SU-DHL-6 (cell line): ENCODE results near the gene ART5.

ENCODE experiments used
- H2AFZ ChIP-seq: fragments of 200-600 bp; sonication (generic); 2 replicates; pipeline ENCODE4 v1.6.1; 2014; ENCODE audit warnings: low read depth, mild to moderate bottlenecking, moderate library complexity, mixed read lengths, antibody characterized with exemption, low read length; ENCODE audit not compliant: severe bottlenecking
- H3F3A ChIP-seq: fragments of 200-600 bp; shearing (Covaris generic); 2 replicates; pipeline ENCODE4 v1.6.0; 2016; ENCODE audit warnings: antibody characterized with exemption, mild to moderate bottlenecking; ENCODE audit not compliant: insufficient read depth
- H3K27ac ChIP-seq: fragments of 200-600 bp; sonication (generic); 2 replicates; pipeline ENCODE4 v1.5.1; 2016; ENCODE audit warnings: low read depth, mild to moderate bottlenecking, low read length, moderate library complexity, mixed read lengths
- H3K27me3 ChIP-seq: fragments of 200-600 bp; sonication (generic), shearing (Covaris generic); 2 replicates; pipeline ENCODE4 v1.6.0; 2014; ENCODE audit warnings: mild to moderate bottlenecking, low read length
- H3K36me3 ChIP-seq: fragments of 200-600 bp; sonication (generic); 2 replicates; pipeline ENCODE4 v1.6.1; 2014; ENCODE audit warnings: mild to moderate bottlenecking, low read length, mixed read lengths
- H3K4me2 ChIP-seq: fragments of 300-600, 200-600 bp; shearing (Covaris generic), sonication (generic); 2 replicates; pipeline ENCODE4 v1.6.0; 2014; ENCODE audit warnings: low read length, low read depth, mild to moderate bottlenecking; ENCODE audit not compliant: poor library complexity, severe bottlenecking
- H3K4me3 ChIP-seq: fragments of 200-600 bp; sonication (generic); 2 replicates; pipeline ENCODE4 v1.5.1; 2014; ENCODE audit warnings: antibody characterized with exemption, low read length, mild to moderate bottlenecking, mixed read lengths; ENCODE audit not compliant: insufficient read depth, poor library complexity, severe bottlenecking
- H3K79me2 ChIP-seq: fragments of 200-600 bp; sonication (generic); 2 replicates; pipeline ENCODE4 v1.6.1; 2014; ENCODE audit warnings: mild to moderate bottlenecking, low read length, moderate library complexity; ENCODE audit not compliant: insufficient read depth
- H3K9ac ChIP-seq: fragments of 200-600 bp; sonication (generic); 2 replicates; pipeline ENCODE4 v1.7.0; 2014; ENCODE audit warnings: mild to moderate bottlenecking, low read length
- H3K9me2 ChIP-seq: fragments of 200-600 bp; sonication (generic); replicated peaks from 2 replicates; pipeline ENCODE4 v1.6.1; 2014; ENCODE audit warnings: low read length; ENCODE audit not compliant: insufficient read depth
- H3K9me3 ChIP-seq: fragments of 200-600 bp; sonication (generic); 2 replicates; pipeline ENCODE4 v1.6.1; 2014; ENCODE audit warnings: low read length, mixed read lengths; ENCODE audit not compliant: insufficient read depth
- H4K20me1 ChIP-seq: fragments of 200-600 bp; sonication (generic); 2 replicates; pipeline ENCODE4 v1.6.1; 2014; ENCODE audit warnings: low read depth, mild to moderate bottlenecking, antibody characterized with exemption, low read length, moderate library complexity, mixed read lengths
- CTCF ChIP-seq: fragments of 200-600 bp; sonication (generic); IDR thresholded peaks from one replicate; pipeline ENCODE4 v1.5.1; 2017; ENCODE audit warnings: antibody characterized with exemption, mild to moderate bottlenecking, low read length, moderate library complexity; ENCODE audit not compliant: insufficient read depth, poor library complexity, severe bottlenecking
- EZH2phosphoT487 ChIP-seq: fragments of 200-600 bp; sonication (generic), shearing (Covaris generic); conservative IDR thresholded peaks from 2 replicates; pipeline ENCODE4 v1.6.1; 2018; ENCODE audit warnings: mild to moderate bottlenecking, antibody characterized with exemption, low read length, moderate library complexity, mixed read lengths

ART5 gene

GRCh38 chr11:3679077-3679476 is 37.3 kb upstream of the ART5 start:
- no peaks in the 10 kb centered on the region for H3K27me3 ChIP-seq
- no peaks in the 10 kb centered on the region for H3K79me2 ChIP-seq
- H3K36me3 ChIP-seq: peaks cover 54% of the 10 kb centered on the region
- H3K9ac ChIP-seq: no peak overlapping the region
- no peaks in the 10 kb centered on the region for H3K9me2 ChIP-seq
- no peaks in the 10 kb centered on the region for H3F3A ChIP-seq
- no peak overlapping the region for H3K4me3 ChIP-seq
- H3K4me2 ChIP-seq: no peak overlapping the region
- no peaks in the 10 kb centered on the region for H3K9me3 ChIP-seq
- no peaks in the 10 kb centered on the region for H4K20me1 ChIP-seq
- TF ChIP-seq CTCF (no peak), EZH2phosphoT487 (no peak)
- no peak overlapping the region for H2AFZ ChIP-seq
- H3K27ac ChIP-seq: no peak overlapping the region

GRCh38 chr11:3675971-3676370 is 34.2 kb upstream of the ART5 start:
- Histone ChIP-seq H3K4me3 (no peak overlapping the region), H3K27ac (no peak overlapping the region), H3K36me3 (peaks cover 43% of the 10 kb centered on the region), H3K4me2 (no peak overlapping the region), H3F3A (no peaks in the 10 kb centered on the region), H3K9ac (no peak overlapping the region), H3K79me2 (no peaks in the 10 kb centered on the region), H2AFZ (no peak overlapping the region), H4K20me1 (no peaks in the 10 kb centered on the region), H3K9me2 (no peaks in the 10 kb centered on the region), H3K27me3 (no peaks in the 10 kb centered on the region), H3K9me3 (no peaks in the 10 kb centered on the region)
- TF ChIP-seq CTCF (no peak), EZH2phosphoT487 (no peak)

- Histone ChIP-seq H3K36me3 (peaks cover 39% of the 10 kb centered on the region), H3K4me2 (no peak overlapping the region), H3K9me2 (no peaks in the 10 kb centered on the region), H3F3A (no peaks in the 10 kb centered on the region), H3K9me3 (no peaks in the 10 kb centered on the region), H2AFZ (no peak overlapping the region), H3K4me3 (no peak overlapping the region), H3K27ac (no peak overlapping the region), H3K27me3 (no peaks in the 10 kb centered on the region), H4K20me1 (no peaks in the 10 kb centered on the region), H3K79me2 (no peaks in the 10 kb centered on the region), H3K9ac (no peak overlapping the region)
- no peak for TF ChIP-seq CTCF
- no peak for TF ChIP-seq EZH2phosphoT487
Observed at GRCh38 chr11:3674189-3674588, 32.4 kb upstream of the ART5 start.
